Astrocyte of the cerebellum (primary cell): ENCODE measurements around the gene OR14J1.

Source experiments
- DNase-seq: peaks from one replicate; pipeline ENCODE4 v3.0.0-alpha.2; 2011; ENCODE audit warnings: low read depth
- H3K4me3 ChIP-seq: 2 replicates; pipeline ENCODE4 v1.5.1; 2011; ENCODE audit warnings: mild to moderate bottlenecking, low read depth, low read length, moderate library complexity
- CTCF ChIP-seq: IDR thresholded peaks from 2 replicates; pipeline ENCODE4 v1.5.1; 2012; ENCODE audit warnings: low read length, low read depth, moderate library complexity, mild to moderate bottlenecking; ENCODE audit errors: missing control alignments
- in situ Hi-C: cut with HindIII; loops from 2 replicates; pipeline ENCODE4 v1.10.0; 2017; ENCODE audit warnings: low sequenced_read_pairs

Gene OR14J1

GRCh38 chr6:29301316-29301715 is at the start of gene OR14J1:
Gene OR14J1, plus strand, starts transcription at chr6:29301701. Its CDS starts 4,989 bp downstream, at chr6:29306690.
- no peak for TF ChIP-seq CTCF
- H3K4me3 ChIP-seq, result no peak within 1 kb of the TSS
- no peak for DNase-seq
- in situ Hi-C loops, result no loop called here

GRCh38 chr6:29251736-29252135 is 49.8 kb upstream of the OR14J1 start:
- TF ChIP-seq CTCF, result no peak
- H3K4me3 ChIP-seq, result no peak overlapping the region
- in situ Hi-C loops, result no loop called here
- no peak for DNase-seq

GRCh38 chr6:29255530-29255929 is 46.0 kb upstream of the OR14J1 start:
- in situ Hi-C loops, result no loop called here
- H3K4me3 ChIP-seq, result no peak overlapping the region
- DNase-seq, result no peak

GRCh38 chr6:29259721-29260120 is 41.8 kb upstream of the OR14J1 start:
- TF ChIP-seq CTCF, result no peak
- in situ Hi-C loops, result no loop called here
- no peak overlapping the region for H3K4me3 ChIP-seq
- no peak for DNase-seq

More at GRCh38 chr6:29255530-29255929, 46.0 kb upstream of the OR14J1 start:
- TF ChIP-seq CTCF, result no peak

GRCh38 chr6:29263001-29263400 is 38.5 kb upstream of the OR14J1 start:
- TF ChIP-seq CTCF, result no peak
- H3K4me3 ChIP-seq, result no peak overlapping the region
- in situ Hi-C loops, result no loop called here
- DNase-seq, result no peak

- no peak for DNase-seq
- H3K4me3 ChIP-seq, result no peak overlapping the region
- no peak for TF ChIP-seq CTCF
- in situ Hi-C loops, result no loop called here
These were observed 7.0 kb upstream of the OR14J1 start for GRCh38 chr6:29294499-29294914.

GRCh38 chr6:29295181-29295585 is 6.3 kb upstream of the OR14J1 start:
- no peak for DNase-seq
- TF ChIP-seq CTCF, result no peak
- H3K4me3 ChIP-seq, result no peak overlapping the region
- in situ Hi-C loops, result no loop called here
